IPS-NIHi7 (cell line): ENCODE data around the gene OBSCN.
A peak's percentile ranks its signal among the peaks of the same experiment; 100 is the strongest.

ENCODE experiments used
- DNase-seq: peaks from one replicate; pipeline ENCODE4 v3.0.0; 2012; ENCODE audit warnings: mixed read lengths; ENCODE audit errors: extremely low spot score

Gene OBSCN

DNA sequence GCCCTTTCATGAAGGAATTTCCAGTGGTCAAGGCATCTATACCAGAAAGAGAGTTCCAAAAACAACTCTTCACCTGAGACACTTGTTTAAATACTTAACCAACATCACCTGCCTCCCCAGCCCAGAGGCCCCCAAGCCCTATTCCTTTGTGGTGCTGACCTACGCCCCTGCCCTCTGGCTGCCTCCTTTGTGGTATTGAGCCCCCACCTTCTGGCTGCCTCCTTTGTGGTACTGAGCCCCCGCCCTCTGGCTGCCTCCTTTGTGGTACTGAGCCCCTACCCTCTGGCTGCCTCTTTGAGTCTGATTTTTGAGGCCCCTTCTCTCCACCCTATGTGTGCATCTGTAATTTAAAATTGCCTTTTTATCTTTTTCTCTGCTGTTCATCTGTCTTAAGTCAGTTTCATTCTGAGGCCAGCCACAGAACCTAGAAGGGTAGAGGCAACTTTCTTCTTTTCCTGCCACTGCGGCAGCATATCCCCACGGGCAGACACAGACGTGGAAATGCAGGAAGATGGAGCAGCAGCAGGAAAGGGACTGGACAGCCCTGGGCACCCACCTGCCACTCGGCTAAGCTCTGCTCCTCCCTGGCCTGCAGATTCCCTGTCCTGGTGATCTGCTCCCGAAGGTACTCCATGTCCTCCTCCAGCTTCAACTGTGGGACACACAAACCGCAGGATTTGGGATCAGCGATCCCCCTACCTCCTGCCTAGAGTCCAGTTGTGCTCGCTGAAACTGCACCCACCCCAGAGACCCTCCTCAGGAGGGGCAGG is 205.6 kb downstream of the OBSCN start:
- DNase-seq, result no peak

DNA sequence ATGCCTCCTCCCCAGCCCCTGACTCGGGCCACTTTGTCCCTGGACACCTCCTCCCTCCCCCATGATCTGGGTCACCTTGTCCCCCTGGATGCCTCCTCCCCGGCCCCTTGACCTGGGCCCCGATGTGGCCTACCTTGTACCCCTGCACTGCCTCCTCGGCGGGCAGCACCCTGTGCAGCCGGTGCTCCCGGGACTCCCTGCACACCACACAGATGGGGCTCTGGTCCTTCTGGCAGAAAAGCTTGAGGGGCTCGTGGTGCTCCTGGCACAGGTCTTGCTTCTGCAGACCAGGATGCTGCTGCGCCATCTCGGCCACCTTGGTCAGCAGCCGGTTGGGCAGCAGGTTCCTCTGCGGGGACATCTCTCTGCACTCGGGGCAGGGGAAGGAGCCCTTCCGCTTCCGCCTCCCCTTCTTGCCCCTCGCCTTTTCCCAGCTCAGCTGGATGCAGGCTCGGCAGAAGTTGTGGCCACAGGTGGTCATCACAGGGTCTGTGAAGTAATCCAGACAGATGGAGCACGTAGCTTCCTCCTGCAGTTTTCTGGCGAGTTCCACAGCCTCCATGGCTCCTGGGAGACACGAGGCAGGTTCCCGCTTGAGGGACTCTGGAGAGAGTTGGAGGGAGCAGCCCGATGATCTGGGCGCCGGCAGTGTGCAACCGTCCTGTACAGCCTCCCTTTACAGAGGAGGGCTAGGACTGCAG is 206.8 kb downstream of the OBSCN start:
- DNase-seq, result no peak

DNA sequence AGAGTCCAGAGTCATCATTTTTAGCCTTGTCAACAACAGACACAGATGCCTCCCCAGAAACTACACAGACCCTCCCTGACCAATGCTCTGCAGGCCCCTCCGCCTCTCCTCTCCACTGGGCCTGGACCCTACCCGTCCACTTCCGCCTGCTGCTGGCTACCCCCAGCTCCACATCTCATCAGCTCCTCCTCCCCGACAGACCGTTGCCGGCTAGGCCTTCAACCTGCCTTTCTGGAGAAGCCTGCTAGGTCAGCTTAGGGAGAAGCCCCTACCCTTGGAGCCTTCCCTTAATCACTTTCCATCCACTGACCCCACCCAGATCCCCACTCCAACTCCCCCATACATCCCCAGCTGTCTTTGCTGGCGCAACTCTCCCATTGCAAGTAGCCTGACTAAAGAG is 207.4 kb downstream of the OBSCN start:
- no peak for DNase-seq

DNA sequence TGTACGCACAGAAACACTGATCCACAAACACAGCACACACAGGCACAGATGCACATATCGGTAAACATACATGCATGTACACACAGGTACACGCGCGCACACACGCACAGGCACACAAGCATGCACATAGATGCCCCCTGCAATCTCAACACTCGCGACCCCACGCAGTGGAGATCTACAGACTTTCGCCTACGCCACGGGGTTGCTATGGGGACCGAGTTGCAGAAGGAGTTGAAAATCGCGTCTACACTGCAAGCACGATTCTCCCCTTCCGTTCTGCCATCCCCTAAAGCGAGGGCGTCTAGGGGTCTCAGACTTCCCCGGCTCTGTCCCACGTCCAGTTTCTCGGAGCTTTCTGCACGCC is 208.0 kb downstream of the OBSCN start:
- DNase-seq, result no peak

DNA sequence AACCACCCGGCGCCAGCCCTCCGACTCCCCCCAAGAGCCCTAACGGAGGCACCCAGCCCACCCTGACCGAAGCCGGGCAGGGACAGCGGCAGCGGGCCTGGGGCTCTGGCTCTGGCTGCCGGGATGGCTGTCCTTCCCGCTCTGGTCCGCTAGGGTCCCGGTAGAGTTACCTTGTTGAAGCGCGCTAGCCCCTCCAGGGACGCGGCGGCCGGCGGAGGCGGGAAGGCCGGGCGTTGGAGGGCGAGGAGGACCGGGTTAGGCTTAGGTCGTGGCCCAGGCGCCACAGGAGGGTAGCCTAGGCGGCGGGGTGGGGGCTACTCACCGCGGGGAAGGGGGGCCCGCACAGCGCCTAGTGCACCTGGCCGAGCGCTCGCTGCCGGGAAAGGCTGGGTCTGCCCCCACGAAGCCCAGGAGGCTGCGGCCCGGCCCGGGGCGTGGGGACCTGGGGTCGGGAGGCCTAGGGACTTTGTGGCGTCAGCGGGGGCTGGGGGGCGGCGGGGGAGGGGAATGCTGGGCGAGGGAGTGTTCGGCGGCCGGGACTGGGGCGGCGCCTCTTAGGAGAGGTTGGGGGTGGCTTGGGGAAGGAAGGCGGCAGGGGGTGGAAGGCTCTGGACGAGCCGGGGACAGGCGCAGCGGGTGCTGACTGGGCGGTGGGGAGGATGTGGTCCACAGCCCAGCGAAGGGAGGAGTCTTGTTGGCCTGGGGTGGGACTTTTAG is 208.5 kb downstream of the OBSCN start, which contains the start of gene TRIM17:
TSS of gene TRIM17 (minus strand) at position 645 of the 717 bp plus-strand sequence. CDS start 1,789 bp downstream, outside the sequence.
- peak; percentile 83 for DNase-seq

DNA sequence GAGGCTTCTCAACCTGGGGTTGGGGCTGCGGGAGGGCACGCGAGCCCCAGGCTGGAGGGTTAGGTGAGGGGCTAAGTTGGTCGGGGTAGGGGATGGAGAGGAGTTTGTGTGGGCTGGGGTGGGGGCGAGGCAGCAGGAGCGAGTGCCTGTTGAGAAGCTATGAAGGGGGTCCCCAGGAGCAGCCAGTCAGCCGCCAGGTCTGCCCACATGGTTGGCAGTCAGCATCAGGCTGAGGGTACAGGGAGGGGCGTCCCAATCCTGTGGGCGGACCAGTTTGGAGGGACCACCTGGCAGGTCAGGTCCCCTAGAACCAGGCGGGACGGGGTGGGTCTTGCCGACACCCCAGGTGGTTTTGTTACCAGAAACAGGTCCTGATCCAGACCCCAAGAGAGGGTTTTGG is 209.2 kb downstream of the OBSCN start:
- no peak for DNase-seq

DNA sequence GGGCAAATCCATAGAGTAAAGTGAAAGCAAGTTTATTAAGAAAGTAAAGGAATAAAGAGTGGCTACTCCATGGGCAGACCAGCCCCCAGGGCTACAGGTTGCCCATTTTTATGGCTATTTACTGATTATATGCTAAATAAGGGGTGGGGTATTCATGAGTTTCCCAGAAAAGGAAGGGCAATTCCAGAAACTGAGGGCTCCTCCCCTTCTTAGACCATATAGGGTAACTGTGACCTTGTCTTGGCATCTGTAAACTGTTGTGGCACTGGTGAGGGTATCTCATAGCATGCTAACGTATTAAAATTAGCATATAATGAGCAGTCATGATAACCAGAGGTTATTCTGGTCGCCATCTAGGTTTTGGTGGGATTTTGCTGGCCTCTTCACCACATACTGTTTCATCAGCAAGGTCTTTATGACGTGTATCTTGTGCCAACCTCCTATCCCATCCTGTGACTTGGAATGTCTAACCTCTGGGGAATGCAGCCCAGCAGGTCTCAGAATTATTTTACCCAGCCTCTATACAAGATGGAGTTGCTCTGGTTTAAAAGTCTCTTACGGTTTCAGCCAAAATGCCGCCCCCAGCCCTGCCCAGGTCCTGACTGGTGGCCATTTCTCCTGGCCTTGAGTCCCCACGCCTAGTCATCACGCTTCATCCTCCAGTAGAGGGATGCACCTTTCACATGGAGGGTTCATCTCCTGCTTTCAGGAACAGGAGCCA is 209.8 kb downstream of the OBSCN start:
- DNase-seq, result no peak

DNA sequence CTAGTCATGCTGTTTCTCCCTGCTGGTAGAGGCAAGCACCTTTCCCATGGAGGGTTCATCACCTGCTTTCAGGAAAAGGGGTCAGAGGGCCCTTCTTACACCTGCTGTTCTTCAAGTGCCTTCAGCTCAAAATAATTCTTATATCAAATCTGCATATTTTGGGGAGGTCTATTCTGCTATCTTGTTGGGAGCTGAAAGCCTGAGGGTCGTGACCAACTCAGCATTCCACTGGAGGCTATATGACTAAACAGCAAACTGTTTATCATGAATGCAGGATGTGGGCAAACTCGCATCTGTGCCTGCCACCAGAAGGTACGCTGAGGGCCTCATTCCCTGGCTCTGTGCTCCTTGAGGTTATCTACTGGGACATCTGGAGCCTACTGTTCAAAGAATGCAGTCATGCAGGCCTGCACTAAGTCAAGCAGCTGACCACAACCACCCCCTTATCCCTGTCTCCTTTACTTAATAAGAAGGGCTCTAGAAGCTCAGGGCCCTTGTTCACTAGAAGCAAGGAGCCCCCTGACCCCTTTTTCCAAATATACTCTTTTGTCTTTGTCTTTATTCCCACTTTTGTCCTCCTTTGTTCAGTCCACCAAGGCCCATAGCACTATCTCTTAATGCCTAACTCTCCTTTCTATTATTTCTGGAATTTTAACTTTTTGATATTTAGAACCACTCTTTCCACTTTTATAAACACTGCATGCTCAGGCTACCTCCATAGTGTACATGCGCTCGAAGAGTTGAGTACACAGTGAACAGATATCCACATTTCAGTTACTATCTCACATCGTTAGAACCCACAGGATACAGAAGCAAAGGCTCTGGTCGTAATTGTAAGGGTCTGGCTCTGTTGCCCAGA is 213.4 kb downstream of the OBSCN start:
- DNase-seq, result no peak

DNA sequence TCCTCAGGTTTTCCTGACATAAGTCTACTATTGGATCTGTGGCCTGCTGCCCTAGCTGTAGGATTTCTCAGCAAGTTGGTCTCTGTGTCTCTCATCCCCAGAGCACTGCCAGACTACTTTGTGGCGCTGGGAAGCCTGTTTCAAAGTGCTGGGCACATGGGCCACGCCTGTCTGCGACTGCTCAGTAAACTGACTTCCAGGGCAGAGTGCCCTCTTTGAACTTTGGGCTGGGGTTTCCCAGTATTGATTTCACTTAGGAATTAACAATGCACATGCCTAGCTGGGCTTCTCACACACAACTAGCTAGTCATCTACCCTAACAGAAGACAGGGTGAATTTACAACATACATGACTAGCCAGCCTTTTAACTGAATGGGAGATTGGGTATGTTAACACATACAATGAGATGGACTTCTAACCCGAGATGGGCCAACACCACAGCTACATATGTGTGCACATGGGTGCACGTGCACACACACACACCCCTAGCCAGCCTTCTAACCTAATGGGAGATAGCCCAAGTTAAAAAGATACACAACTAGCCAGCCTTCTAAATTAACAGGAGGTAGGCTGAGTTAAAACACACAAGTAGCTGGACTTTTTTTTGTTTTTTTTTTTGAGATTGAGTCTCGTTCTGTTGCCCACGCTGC is 215.7 kb downstream of the OBSCN start:
- no peak for DNase-seq

DNA sequence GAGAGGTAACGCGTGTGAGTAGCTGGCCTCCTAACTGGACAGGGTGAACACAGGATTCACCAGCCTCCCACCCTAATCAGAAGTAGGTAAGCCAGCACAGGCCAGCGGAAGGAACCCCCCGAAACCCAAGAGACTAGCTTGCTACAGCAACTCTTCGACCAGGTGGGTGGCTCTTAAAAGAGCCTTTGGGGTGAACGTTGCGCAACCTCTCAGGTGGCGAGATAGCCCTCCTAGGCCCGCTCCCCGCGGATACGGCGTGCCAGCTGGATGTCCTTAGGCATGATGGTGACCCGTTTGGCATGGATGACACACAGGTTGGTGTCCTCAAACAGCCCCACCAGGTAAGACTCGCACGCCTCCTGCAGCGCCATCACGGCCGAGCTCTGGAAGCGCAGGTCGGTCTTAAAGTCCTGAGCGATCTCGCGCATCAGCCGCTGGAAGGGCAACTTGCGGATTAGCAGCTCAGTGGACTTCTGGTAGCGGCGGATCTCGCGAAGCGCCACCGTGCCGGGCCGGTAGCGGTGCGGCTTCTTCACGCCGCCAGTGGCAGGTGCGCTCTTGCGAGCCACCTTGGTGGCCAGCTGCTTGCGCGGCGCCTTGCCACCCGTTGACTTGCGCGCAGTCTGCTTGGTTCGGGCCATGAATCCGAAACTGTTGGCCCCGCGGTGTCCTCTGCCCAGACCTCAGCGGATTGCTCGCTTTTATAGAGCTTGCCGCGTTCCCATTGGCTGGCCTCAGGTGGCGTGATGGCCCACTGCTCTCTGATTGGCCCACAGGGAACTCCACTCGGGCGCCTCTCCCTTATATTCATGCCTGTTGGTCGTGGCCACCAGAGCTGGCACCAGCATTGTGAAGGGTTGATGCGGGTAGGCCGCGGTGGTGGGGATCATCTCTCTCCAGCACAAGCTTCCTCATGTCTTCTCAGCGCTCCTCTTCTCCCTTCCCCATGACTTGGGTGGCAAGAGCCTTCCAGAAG is 217.1 kb downstream of the OBSCN start:
- no peak for DNase-seq

DNA sequence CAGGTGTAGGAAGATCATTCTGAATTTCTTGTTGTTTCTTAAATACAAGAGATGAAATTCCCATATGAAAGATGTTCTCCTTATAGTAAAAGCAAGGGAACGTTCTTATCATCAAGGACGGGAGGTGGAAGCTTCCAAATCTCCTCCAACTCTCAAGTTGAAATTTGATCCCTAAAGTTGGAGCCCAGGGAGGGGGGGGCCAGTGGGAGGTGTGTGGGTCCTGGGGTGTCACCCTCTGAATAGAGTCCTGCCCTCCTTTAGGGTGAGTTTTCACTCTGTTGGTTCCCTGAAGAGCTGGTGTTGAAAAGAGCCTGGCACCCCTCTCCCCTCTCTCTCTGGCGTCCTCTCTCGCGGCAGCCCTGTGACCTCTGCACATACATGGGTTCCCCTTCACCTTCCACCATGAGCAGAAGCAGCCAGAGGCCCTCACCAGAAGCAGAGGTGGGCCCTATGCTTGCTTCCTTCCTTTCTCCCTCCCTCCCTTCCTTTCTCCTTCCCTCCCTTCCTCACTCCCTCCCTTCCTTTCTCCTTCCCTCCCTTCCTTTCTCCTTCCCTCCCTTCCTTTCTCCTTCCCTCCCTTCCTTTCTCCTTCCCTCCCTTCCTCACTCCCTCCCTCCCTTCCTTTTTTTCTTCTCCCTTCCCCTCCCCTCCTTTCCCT is 218.8 kb downstream of the OBSCN start:
- no peak for DNase-seq

DNA sequence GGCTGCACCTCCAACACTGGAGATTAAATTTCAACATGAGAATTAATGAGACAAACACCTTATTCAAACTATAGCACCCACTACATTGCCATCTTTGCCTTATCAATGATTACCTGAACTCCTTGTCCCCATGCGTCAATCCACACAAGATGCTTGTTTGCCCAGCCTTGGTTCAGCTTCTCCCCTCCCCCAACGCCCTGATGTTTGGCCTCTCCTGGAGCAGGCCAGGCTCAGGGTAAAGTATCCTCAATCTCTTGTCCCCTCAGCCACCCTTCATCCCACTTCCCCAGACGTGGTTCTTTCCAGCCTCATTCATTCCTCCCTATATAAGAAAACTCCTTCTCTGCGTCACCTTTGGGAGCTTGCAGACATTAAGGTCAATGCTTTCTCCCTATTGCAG is 220.6 kb downstream of the OBSCN start:
- DNase-seq, result no peak
